NCI-H69 (cell line): ENCODE measurements around the gene MGRN1.

ENCODE experiments used
- DNase-seq: peaks from one replicate; lab custom pipeline; 2025; lab: John Stamatoyannopoulos, UW

The MGRN1 gene

DNA sequence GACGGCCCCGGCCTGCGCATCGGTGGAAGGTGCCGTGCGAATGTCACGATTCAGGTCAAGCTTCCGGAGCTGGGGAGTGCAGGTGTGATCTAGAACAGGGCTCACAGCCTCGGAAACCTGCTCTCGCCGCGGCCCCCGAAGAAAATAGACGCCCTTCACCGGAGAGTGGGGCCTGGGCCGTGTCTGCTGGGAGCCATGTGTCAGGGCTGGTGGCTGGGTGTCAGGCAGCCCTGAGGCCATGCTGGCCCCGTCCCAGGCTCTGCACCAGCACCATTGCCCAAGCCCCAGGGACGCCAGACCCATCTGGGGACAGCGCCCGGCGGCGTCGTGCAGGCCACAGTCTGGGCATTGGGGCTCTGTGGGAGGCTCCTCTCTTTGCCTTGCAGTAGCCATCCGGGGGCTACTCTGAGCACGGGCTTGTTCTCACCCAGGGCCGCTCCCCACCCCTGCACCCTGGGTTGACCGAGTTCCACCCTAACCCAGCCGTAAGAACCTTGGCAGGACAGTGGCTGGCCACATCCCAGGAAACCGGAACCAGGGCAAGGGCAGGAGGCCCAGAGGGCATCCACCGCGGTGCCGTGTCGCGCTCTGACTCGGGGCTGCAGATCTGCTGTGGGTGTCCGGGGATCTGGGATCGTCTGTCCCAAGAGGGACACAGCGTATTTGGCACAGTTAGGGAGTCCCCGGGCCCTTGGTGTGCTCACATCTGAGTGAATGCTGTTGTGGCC, 63.5 kb downstream of the MGRN1 start:
- DNase-seq = no peak

DNA sequence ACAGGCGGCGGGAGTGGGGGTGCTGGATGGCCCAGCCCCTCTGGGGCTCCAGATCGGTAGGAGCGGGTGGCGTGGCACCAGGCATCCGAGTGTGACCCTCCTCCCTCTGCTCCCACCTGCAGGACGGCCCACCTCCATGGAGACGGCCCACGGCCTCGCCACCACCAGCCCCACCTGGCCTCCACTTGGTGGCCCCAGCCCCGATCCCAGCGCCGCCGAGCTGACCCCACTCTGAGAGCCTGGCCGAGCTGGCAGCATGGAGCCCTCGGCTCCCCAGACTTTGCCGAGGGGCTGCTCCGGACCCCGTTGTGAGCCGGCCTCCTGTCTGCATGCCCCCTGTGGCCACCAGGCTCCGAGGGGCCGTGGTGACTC, 64.0 kb downstream of the MGRN1 start:
- no peak for DNase-seq

DNA sequence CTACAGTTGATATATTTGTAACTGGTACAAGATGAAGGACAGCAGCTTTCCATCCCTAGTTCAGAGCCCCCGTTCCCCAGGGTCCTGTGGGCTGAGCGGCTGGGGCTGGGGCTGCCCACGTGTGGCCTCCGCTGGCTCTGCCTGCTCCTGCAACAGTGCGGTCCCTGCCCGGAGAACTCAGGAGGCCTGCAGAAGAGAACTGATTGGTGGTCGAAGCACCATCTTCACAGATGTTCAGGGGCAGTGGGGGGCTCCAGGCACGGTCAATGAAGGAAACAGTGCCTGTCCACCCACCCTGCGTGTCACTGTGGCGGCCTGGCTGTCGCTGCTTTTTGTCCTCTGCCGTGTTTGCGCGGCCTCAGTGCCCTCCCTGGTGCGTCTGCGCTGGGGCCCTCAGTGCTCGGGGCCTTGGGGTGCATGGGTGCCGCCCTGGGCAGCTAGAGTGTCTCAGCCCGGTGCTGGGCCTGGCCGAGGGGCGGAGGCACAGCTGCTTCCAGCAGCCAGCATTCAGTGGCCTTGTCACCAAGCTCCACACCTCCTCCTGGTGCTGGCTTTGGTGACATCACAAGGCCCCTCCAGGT, 64.6 kb downstream of the MGRN1 start:
- no peak for DNase-seq

DNA sequence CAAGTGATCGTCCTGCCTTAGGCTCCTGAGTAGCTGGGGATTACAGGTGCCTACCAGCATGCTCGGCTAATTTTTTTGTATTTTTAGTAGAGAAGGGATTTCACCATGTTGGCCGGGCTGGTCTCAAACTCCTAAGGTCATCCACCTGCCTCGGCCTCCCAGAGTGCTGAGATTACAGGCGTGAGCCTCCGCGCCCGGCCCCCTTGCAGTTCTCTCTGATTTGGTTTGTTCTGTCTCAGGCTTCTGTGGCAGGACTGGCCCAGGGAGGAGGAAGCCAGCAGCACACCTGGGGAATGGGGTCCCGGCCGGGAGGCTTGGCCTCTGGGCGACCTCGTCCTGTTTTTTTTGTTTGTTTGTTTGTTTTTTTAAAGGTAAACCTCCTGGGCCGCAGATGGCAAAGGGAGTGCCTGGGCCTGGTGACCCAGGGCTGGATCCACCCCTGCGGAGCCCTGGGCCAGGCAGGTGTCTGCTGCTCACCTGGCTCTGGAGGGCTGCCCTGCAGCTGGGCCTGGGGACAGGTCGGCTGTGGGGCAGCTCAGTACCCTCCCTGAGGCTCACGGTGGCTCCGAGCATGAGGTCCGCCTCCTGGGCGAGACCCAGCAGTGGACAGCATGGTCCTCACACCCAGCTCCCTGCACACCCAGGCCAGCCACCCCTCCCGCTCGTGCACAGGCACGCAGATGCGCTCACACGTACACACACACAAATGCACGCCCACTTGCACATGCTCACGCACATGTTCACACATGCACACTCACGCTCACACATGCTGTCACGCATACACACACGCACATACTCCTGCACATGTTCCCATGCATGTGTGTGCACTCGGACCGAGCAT, 65.5 kb downstream of the MGRN1 start:
- no peak for DNase-seq

DNA sequence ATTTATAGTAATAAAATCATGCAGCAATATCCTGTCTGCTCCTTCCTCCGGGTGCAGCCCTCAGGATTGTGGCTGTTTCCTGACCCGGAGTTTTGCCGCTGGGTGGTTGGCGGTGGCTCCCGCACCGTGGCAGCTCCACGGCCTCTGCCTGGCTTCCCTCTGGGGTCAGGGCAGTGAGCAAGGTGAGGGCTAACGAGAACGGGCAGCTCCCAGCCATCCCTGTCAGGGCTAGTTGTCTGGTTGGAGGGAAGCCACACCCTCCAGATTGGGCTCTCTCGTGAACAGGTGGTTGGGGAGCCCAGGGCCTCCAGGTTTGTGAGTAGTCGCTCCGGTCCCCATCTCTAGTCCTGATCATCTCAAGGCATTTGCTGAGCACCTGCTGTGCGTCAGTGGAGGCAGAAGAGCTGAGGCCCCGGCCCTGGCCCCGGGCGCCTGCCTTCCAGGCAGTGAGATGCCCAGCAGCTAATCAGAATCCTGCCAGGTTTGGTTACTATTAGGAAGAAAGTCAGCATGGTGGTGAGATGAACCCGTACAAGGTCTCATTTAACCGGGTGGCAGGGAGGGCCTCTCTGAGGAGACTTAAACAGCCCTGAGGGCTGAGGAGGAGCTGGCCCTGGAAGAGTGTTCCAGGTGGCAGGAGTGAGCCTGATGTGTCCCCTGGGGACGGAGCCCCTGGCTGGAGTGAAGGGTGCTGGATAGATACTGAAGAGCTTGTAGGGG, 66.5 kb downstream of the MGRN1 start:
- DNase-seq = no peak

DNA sequence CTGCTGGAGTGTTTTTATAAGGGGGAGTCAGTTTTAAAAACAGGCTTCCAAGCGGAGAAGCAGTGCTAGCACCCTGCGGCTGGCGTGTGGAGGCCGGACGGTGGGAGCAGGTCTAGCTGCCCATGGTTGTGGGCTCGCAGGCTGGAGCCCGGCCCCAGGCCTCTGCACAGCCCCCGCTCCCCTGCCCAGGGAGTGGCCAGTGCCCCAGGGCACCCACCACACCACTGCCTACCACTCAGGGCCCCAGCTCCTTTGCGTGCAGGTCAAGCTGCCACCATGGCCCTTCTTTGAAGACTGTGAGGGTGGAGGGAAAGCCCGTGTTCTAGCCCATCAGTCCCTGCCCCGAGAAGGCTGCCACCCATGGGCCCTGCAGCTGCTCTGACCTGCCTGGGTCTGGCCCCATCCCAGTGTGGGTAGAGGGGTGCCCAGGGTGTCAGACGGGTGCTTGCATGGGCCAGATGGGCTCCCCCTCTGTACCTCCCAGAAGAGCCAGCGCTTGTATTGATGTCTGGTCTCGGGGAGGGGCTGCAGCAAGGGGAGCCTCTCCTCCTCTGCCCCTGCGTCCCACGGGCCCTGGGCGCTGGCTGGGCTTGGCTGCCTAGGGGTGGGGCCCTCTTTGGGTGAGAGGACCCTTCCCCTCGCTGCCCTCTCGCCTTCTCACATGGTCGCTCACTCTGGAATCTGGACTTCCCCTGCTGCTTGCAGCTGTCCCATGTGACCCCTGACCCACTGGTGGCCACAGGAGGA, 67.2 kb downstream of the MGRN1 start:
- DNase-seq = no peak

DNA sequence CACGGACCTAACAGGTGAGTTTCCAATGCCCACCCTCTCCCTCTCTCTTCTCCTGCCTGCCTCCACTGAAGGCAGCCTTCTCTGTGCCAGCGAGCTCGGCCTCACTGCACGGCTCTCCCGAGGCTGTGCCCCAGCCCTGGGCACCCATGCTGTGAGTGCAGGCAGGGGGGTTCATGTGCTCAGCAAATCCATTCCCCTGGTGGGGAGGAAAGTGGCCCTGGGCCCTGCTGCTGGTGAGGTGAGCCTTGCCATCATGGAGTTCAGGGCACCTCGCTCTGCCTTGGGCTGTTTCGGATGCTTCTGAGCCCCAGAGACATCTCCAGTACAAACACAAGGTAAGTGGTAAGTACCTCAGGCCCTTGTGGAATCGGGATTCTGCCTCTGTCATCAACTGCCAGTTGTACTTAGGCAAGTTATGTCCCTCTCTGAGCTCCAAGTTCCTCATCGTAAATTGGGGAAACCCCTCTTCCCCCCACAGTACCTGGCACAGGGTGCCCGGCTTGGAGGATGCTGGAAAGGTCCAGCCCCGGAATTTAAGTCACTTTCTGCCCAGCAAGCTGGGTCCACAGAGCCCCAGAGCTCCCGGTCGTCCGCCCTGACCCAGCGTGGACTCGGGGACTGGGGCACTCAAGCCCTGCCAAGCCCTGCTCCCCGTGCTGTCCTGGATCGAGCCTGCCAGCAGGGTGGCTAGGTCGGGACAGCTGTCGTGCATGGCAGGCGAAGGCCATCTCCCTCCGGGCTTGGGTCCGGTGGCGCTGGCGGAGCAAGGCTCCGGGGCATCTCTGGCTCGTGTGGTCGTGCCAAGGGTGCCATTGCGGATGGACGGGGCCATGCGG, 68.1 kb downstream of the MGRN1 start:
- DNase-seq = peak; percentile 28

DNA sequence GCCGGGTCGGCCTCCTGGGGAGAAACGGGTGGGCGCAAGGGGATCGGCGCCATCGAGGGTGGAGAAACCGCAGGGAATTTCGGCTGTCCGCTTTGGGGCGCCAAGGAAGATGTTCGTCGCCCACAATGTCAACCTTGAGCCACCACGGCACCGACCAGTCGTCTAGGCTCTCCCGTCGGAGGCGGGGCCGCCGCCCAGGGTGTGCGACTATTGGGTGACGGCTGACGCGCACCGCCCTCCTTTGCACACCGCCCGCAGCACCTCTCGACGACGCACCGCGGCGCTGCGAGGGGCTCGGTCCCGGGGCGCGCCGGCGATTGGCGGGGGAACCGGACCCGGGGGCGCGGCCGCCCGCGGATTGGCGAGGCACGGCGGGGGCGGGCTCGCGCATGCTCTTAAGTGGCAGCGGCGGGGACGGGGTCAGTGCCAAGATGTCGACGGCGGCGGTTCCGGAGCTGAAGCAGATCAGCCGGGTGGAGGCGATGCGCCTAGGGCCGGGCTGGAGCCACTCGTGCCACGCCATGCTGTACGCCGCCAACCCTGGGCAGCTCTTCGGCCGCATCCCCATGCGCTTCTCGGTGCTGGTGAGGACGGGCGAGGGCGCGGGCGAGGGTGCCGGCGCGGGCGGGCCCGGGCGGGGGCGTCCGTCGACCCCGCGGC, 68.8 kb downstream of the MGRN1 start, which contains the start of gene NUDT16L1:
TSS of gene NUDT16L1 (plus strand) at position 267 of the 660 bp plus-strand sequence. CDS start at position 432, 165 bp downstream.
- DNase-seq = peak; percentile 99

DNA sequence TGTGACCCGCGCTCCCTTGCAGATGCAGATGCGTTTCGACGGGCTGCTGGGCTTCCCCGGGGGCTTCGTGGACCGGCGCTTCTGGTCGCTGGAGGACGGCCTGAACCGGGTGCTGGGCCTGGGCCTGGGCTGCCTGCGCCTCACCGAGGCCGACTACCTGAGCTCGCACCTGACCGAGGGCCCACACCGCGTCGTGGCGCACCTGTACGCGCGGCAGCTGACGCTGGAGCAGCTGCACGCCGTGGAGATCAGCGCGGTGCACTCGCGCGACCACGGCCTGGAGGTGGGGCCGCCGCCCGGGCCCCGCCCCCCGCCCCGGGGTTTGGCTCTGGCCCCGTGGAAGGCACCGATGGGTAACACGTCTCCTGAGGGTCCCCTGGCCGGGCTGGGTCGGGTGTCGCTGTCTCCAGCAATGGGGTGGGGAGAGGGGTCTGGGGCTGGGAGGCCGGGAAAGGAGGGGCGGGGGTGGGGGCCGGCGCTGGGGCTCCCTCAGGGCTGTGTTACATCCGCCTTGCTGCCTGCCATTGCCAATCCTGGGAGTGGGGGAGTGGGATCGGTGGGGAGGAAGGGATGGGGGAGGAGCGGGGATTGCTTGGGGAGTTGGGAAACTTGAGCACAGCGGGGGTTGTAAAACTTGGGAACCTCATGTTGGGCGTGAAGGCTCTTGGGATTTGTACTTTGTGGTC, 69.5 kb downstream of the MGRN1 start:
- peak; percentile 64 for DNase-seq

DNA sequence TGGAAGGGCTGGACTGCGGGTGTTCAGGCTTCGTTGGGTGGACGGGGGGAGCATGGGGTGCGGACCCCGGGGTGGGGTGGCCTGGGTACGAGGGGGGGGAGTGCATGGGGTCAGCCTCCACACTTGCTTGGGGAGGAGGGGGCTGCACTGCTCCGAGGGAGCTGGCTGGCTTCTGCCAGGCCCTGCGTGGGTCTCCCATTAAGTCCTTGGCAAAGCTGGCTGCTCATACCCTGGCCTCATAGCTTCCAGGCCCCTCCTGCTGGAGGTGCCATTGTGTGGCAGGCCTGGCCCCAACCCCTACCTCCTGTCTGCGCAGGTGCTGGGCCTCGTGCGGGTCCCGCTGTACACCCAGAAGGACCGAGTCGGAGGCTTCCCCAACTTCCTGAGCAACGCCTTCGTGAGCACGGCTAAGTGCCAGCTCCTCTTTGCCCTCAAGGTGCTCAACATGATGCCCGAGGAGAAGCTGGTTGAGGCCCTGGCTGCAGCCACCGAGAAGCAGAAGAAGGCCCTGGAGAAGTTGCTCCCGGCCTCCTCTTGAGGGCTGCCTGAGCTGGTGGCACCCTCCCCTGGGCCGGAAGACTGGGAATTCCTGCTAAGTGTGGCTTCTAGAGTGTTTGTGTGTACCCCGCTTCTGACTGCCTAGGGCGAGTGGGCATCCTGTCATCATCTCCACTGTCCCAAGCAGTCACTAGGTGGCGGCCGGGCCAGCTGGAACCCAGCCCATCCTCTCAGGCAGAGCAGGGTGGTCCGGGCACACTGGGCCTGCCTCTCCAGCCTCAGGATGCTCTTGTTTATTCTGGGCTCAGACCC, 70.2 kb downstream of the MGRN1 start:
- DNase-seq = no peak

DNA sequence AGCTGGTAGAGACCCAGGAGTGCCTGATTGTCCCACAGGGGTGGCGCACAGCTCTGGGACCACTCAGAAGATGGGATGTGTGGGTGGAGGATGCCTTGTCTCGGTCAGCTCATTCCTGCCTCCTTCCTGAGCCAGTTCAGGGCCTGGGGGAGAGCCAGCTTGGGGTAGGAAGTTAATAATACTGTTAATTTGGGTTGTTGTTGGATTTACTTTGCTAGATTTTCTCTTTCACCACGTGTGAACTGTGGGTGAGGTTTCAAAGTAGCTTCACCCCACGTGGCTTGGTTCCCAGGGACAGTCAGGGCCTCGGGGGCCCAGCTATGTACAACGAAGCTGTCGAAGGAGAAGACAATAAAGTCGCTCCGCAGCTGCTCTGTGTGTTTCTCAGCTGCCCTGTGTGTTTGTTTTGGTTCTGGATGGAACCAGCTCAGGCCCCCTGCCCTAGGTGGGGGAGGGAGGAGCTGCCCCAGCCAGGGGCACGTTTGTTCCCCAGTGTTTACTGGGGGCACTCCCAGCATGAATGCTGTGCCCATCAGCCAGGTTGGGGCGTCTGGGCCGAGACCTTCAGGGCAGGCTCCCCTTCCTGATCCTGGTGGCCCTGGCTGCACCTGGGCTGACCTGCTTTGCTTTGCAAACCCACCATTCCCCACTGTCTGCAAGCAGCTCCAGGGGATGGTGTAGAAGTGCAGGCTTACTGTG, 71.0 kb downstream of the MGRN1 start:
- DNase-seq = no peak

DNA sequence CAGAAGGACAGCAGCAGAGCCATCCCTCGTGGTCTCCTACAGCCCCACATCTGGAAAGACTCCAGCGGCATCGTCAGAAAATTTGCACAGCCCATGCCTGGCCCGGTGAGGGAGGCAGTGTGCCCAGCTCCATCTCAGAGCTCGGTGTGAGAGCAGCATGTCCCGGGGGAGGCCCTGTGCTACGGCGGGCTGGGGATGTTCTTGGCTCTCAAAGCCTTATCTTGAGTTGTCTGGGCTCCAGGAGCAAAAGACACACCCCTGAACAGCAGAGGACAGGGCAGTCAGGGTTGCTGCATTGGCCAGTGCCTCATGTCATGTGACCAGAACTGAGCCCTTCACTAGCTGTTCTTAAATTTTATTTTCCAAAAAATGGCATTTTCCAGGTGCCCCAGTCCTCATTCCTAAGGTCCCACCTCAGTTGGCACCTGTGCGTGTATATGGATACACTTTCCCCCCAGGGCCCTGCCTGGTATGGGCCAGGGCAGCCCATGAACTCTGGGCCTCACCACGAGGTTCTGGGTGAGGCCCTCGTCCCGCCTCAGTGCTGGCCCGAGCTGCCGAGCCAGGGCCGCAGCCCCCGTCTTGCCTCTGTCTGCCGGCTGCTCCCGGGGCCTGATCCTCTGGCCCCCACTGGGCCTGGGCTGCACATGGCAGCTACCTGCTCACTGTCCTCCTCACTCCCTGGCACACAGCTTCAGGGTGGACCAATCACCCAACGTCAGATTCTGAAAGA, 71.7 kb downstream of the MGRN1 start:
- DNase-seq = no peak

DNA sequence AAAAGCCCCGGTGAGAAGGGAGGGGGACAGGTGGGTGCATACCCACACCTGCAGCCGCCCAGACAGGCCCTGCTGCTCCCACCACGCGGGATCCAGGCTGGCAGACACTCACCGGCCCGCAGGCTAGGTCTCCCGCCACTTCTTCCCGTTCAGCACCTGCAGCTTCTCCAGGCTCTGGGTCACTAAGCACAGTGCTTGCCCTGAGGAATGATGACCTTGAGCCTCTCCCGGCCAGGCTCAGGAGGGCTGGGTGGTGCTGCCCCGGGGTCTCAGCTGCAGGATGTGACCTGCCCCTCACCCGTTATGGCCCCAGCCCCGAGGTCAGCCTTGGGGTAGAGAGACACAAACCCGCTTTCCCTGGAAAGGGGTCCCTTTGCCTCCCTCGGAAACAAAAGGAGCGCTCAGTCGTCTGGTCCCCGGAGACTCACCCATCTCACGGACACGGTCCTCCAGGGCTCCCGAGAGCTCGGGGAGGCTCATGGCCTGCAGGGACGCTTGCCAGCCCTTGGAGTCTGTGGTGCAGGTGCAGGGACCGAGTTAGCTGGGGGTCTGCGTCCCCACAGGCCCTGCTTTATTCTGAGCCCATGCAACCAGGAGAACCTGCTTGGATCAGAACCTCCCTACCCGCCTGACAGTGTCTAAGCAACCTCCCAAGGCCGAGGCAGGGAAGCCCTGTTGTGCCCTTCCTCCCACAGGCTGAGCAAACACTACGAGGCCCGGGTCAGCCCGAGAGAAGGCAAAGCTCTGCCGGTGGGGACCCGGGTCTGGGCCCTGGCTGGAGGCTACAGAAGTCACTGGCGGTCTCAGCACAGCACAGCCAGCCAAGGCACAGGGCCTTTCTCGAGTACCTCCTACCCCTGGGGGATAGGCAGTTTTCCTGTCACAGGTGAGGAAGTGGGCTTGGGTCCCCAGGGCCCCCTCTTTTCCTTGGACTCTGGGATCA, 72.5 kb downstream of the MGRN1 start:
- no peak for DNase-seq

DNA sequence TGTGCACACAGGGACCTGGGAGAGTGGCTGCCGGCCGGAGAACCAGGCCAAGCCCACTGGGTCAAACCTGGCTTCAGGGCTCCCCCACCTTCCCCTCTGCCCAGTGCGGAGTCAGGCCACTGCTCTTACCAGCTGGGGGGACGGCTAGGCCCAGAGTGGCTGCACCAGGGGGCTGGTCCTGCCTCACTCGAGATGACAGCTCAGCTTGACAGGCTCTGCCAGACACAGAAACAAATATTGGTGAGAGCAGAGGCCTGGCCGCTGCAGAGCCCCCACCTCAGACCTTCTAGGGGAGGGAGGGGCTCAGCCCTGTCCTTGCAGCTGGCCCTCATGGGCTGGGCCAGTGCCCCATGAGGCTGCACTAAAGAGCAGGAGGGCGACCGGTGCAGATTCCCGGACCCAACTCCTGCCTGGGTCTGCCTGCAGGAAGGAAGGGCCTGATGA, 73.2 kb downstream of the MGRN1 start:
- DNase-seq = no peak

DNA sequence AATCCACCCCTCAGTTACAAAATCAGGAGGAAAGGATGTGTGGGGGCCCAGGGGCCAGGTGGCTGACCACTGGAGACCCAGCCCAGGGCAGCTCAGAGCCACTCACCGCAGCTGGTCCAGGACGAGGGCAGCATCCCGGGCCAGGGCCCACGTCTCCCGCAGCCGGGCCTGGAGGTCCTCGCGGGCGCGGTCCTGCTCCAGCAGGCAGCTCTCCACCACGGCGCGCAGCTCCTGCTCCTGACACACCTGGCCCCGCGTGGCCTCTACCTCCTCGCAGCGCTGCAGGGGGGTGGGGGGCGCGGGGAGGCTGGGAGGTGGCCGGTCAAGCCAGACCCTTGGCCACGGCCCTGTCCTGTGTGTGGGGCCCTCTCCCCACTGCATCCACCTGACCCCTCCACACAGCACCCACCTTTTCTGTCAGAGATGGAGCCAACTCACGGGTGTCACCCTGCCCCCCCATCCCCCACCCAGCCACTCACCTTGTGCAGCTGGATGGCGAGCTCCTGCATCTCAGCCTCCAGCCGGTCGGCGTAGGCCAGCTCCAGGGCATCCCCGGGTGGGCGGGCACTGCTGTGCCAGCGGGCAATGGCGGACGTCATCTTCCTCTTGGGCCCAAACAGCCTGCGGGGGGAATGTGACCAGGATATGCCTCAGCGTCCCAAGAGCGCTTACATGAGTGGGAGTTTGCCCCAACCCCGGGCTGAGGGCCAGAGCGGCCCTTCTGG, 73.9 kb downstream of the MGRN1 start:
- no peak for DNase-seq
